HG02840 (cell line): ENCODE data around the gene MAP2K2.

Experiments
- ATAC-seq: cut with Tn5 transposase; IDR thresholded peaks from one replicate; pipeline ENCODE4 v1.9.1; 2021; ENCODE audit warnings: mild to moderate bottlenecking, moderate library complexity, moderate number of reproducible peaks; ENCODE audit not compliant: unreplicated experiment, low FRiP score

MAP2K2 gene

GRCh38 chr19:4063369-4064148 is 60.4 kb downstream of the MAP2K2 start:
- ATAC-seq = no peak

- ATAC-seq = no peak
Measured at GRCh38 chr19:4062419-4063368, 61.2 kb downstream of the MAP2K2 start.

- no peak for ATAC-seq
Measured at GRCh38 chr19:4061683-4062418, 62.1 kb downstream of the MAP2K2 start.

- ATAC-seq = no peak
Measured at GRCh38 chr19:4061178-4061682, 62.7 kb downstream of the MAP2K2 start.

DNA sequence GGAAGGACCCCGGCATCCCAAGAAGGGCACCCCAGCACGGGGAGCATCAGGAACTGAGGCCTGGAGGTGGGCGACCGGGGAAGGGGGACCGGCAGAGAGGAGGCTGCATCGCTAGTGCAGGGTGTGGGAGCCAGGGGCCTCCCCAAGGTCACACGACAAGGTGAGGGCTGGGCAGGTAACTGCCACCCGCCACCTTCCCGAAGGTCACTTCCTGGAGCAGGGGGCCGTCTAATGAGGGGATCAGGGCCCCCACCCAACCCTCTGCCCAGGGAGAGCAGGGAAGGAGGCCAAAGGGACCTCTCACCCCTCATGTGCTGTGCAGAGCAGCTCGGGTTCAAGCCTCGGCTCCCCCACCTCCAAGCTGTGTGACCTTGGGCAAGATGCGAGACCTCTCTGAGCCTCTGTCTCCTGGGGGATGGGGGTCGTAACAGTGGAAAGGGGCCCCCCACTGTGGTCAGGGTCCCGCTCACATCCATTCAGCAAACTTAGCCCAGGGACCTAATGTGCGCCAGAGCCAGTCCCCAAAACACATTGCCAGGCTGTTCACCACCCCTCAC is 63.2 kb downstream of the MAP2K2 start:
- ATAC-seq = no peak

DNA sequence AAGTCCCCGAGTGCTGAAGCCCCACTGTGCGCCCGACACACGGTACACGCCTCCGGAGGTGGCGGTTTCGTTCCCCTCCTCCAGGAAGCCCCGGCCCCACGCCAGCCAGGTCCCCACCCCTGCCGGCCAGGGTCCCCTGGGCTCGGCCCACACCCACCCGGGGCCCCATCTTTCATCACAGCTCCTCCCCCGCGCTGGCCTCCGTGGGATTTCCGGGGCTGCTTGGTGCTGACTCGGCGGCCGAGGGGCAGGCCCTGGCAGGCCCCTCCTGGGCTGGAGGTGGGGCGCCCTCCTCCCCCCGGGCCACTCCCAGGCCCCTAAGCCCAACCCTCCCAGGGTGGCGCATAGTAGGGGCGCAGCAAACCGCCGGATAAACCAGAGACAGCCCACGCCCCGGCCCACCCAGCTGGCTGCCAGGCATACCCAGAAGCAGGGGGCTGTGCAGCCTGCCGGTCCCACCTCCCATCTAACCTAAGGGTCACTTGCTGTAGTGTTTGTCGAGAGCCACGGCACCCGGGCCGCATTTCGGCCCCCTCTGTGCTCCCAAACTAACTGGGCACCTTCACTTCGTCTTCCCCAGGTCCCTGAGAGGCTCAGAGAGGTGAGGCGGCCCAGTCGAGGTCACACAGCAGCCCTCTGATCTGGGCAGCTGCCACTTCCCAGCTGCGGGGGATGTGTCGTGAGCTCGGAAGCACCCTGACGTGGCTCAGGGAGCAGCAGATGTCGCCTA is 63.9 kb downstream of the MAP2K2 start:
- ATAC-seq = no peak

- ATAC-seq = no peak
Measured at GRCh38 chr19:4059453-4059871, 64.5 kb downstream of the MAP2K2 start.

DNA sequence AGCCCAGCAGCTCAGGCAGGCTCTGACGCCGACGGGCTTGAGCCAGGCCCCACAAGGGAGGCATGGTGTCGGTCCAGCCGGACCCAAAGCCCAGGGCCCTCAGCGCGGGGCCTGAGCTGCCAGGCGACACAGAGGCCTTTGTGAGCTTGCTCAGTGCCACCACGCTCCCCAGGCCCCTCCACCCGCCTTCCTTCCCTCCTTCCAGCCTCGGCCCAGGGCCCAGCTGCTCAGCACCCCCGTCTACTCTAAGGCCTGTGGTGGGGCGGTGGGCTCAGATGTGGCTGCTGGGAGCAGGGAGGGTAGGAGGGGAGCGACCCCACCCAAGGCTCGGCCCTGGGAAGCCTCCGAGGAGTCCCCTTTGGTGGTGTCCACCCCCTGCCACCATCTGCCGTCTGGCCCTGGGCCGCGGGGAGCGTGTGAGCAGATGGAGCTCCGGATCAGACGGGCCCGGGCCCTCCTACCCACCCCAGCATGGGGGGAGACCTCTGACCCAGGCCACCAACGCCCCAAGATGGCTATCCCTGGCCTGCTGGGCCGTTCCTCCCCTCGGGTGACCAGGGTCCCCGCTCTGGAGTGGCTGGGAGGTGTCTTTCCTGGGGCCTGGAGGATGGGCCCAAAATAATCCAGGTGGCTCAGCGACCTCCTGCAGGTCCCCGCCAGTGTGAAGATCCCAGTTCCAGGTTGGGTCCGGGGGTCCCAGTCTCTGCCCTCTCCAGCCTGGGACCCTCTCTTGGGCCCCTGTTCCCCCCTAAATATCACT is 65.0 kb downstream of the MAP2K2 start:
- ATAC-seq = no peak

DNA sequence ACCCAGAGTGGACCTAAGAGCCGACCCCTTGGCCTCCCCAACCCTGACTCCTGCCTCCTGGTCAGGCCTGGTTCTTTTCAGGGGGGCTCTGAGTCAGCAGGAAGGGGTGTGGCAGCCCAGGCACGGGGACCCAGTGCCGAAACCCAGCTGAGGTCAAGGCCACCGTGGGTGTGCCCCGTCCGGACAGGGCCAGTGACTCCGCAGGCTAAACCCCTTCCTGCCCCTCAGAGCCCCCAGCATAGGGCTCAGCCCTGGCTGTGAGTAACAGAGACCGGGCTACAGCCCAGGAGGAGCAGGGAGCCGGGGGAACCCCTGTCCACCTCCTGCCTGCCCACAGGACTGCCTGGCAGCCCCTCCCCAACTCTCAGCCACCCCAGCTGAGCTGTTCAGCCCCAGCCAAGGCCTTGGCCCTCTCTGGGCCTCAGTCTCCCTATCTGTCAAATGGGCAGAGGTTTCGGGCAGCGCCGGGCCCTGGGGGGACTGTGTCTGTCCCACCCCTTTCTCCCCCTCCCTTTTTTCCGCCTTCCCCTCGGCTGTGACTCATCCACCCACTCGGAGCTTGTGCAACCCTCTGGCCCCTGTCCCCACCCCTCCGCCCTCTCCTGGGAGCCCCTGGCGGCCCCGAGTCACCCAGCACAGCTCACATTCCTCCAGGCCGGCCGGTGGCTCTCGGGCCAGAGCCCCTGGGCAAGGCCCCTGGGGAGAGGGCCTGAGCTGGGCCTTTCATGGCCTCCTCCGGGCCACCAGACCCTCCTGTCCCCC is 65.8 kb downstream of the MAP2K2 start:
- ATAC-seq = no peak

DNA sequence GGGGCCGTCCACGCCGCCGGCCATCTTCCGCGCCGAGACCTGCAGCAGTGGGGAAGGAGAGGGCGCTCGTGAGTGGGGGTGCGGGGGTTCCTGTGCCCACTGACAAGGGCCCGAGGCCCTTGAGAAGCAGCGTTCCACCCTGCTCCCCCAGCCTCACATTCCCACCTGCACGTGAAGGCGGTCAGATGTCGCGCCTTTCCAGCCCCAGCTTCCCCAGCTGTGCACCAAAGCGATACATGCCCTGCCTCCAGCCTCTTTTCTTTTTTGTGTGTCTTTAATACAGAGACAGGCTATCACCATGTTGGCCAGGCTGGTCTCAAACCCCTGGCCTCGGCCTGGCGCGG is 68.7 kb downstream of the MAP2K2 start:
- no peak for ATAC-seq

DNA sequence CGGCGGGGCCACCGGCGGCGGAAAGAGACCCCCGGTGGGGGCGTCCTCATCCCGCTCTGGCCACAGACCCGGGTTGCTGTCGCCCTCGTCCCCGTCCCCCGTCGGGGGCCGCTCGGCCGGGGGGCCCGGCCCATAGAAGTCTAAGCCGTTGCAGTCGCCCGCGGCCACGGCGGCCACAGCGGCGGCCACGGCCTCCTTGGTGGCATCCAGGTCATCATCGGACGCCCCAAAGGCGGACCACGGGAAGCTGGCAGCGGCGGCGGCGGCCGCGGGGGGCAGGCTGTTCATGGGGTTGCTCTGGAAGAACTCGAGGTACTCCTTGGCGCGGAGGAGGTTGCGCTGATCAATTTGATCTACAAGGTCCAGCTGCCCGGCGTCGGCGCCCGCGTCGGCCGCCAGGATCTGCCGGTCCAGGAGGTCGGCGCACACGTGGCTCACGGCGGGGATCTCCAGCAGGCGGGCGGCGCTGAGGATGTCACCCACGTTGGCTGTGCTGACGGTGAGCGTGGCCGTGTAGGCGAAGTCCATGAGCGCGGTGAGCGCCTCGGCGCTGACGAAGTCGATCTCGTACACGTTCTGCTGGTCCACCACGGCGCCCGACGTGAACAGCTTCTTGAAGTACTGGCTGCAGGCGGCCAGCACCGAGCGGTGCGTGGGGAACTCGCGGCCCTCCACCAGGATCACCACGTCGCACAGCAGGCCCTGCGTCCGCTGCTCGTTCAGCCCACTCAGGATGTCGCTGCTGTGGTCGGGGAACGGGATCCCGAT is 69.3 kb downstream of the MAP2K2 start:
- no peak for ATAC-seq

- no peak for ATAC-seq
Measured at GRCh38 chr19:4053423-4054324, 70.2 kb downstream of the MAP2K2 start.

DNA sequence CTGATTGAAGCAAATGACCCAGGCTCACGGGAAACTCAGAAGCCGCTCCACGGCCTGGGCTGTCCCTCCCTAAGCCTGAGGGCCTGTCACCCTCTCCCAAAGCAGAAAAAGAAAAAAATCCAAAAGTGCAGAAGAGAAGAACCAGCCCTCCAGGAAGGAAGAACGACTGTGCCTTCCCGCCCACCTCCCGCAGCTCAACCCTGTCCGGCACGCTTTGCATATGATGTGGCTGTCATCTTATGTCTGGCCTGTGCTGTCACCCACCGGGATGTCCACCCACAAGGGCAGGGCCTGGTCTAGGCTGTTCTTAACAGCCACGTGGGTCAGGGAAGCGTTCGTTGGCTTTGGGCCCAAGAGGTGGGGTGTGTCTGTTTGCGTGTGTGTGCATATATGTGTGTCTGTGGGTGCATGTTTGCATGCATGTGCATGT is 70.9 kb downstream of the MAP2K2 start:
- no peak for ATAC-seq

DNA sequence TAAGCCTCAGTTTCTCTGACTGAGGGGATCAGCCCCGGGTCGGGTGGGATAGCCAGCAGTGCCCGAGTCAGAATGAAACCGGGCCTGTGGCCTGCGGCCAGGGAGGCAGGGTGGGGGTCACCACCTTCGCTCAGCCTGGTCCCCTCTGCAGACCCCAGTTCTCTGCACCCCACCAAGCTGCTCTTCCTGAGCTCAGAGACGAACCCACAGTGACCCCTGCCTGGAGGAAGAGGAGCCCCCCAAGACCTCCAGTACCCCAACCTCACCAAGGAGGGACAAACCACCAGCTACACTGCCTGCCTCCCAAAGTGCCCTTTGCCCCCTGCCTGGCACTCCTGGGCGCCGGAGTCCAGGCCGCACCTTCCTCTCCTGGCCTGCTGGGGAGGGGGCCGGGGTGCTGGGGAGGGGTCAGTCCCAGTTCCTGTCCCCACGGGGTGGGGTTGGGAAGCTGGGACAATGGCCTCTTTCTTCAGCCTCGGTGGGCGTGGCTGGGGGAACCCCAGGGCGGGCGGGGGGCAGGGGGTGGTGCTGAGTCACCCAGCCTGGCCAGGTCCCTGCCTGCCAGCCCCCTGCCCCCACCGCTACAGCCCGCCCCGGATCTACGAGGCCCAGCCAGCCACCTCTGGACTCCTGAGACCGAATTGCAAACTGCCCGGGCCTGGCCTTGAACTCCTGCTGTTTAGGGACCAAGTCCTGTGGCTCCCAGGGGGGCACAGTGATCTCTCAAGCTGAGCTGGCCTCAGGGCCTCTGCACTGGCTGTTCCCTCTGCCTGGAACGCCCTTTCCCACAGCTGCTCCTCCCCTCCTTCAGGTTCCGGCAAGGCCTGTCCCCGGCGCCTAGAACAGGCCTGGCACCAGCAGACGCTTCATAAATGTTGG is 71.6 kb downstream of the MAP2K2 start:
- ATAC-seq = no peak
